HG02981 (cell line): ENCODE measurements around the gene FAM25A.

ENCODE experiments used
- ATAC-seq: cut with Tn5 transposase; IDR thresholded peaks from one replicate; pipeline ENCODE4 v1.9.1; 2021; ENCODE audit warnings: mild to moderate bottlenecking, moderate library complexity; ENCODE audit not compliant: unreplicated experiment

The FAM25A gene

DNA sequence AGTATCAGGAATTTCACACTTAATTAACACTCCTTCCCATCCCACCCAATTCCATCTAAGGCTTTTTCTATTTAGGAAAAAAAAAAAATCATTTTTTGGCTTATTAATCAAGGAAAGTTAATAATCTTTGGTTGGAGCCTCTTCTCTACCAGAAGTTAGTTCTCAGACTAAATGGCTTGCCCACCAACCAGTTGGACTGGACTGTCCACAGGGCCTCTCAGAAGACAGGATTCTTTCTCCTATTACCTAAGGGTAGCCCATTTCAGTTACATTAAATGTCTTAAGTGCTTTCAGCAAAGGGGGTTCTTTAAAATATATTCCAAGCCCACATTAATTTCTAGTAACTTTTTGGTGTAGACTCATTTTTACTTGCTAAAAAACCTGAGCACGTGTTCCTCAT lies 39.3 kb downstream of the FAM25A start:
- no peak for ATAC-seq

DNA sequence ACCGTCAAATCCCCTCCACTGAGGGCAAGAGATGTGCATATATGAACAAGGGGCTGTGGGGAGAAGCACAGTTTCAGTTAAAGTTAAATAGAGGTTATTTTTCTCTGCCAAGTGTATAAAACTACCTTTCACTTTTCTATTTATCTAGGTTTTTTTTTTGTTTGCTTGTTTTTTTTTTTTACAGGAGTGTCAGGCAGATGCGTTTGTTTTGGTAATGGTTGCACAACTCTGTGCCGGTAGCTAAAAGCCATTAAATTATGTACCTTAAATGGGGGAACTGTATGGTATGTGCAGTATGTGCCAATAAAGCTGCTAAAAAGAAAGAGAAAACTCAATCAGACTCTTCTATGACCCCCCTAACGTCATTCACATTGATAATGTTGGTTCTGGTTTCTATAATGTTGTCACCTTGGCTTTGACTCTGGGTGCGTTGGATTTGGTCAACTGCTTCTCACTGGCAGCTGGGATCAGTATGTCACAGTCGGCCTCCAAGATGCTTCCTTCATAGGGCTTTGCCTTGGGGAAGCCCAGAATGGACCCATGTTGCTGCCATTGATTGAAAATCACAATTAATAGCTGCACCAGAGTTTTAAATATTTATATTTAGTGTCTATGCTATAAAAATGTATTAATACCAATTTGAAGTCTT lies 40.3 kb downstream of the FAM25A start:
- no peak for ATAC-seq

DNA sequence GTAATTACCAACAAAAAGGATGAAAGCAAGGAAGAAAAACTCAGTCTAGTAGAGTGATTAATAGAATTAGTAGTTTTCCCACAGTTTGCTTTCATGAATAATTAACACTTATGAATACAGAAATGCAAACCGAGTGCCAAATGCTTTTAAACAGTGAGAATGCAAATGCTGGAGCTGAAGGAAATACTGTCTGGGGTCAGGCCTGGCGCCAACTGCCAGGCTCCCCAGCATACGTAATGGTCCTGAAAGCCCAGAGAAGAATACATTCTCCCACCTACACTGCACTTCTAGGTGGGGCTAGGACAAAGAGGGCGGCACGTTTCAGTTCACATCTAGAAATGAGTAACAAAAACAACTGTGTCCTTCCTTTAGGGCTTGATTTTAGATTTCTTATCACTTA lies 44.6 kb downstream of the FAM25A start:
- no peak for ATAC-seq

DNA sequence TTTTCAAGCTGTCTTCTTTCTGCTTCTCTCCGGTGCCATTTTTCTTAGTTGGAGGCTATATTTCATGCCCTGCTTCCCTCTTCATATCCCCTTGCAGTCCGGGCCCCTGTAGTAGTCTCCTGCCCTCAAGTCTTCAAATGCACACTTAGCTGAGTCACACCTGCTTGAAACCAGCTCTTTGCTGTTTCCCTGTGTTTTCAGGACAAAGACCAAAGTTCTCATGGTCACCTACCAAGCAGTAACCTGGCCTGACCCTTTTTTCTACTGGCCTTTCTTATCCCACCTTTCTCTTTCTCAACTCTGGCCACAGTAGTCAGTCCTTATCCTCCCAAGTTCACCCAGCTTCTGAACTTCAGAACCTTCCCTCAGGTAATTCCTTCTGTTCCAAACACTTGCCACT lies 46.1 kb downstream of the FAM25A start:
- ATAC-seq, result no peak

- ATAC-seq, result no peak
Observed at GRCh38 chr10:87066865-87067264, 46.8 kb downstream of the FAM25A start.

GRCh38 chr10:87068281-87068680 lies 48.2 kb downstream of the FAM25A start:
- no peak for ATAC-seq

GRCh38 chr10:87072449-87072848 lies 52.4 kb downstream of the FAM25A start:
- ATAC-seq, result no peak
